HEK293T (cell line): ENCODE measurements around the gene PDE6H.

Experiments used
- CTCF ChIA-PET: fragments of 350-600 bp; formaldehyde crosslinking; extraction: SDS; loops from one replicate; lab custom pipeline; 2021; ENCODE audit warnings: antibody characterized with exemption, inconsistent platforms; lab: Yijun Ruan, JAX
- POLR2A ChIA-PET: fragments of 350-600 bp; formaldehyde crosslinking; extraction: SDS; loops from one replicate; lab custom pipeline; 2020; ENCODE audit warnings: antibody characterized with exemption, inconsistent platforms; lab: Yijun Ruan, JAX
- DNase-seq: peaks from one replicate; pipeline ENCODE4 v3.0.0; 2012; ENCODE audit warnings: mixed read lengths; ENCODE audit errors: extremely low spot score
- ARNT ChIP-seq: fragments of 450-650 bp; IDR thresholded peaks from 2 replicates; pipeline ENCODE4 v1.6.1; 2017; ENCODE audit warnings: mild to moderate bottlenecking
- BHLHE40 ChIP-seq: fragments of 450-650 bp; IDR thresholded peaks from 2 replicates; pipeline ENCODE4 v1.6.1; 2016; ENCODE audit warnings: mild to moderate bottlenecking, moderate library complexity, borderline replicate concordance
- CTBP1 ChIP-seq: fragments of 450-650 bp; IDR thresholded peaks from 2 replicates; pipeline ENCODE4 v1.6.1; 2016; ENCODE audit warnings: borderline replicate concordance
- ELF4 ChIP-seq: fragments of 450-650 bp; IDR thresholded peaks from 2 replicates; pipeline ENCODE4 v1.6.1; 2017; ENCODE audit warnings: antibody characterized with exemption
- FOXA1 ChIP-seq: fragments of 450-650 bp; IDR thresholded peaks from 2 replicates; pipeline ENCODE4 v1.6.1; 2016; ENCODE audit warnings: mild to moderate bottlenecking
- FOXK2 ChIP-seq: fragments of 450-650 bp; IDR thresholded peaks from 2 replicates; pipeline ENCODE4 v1.6.1; 2016; ENCODE audit warnings: mild to moderate bottlenecking
- FOXM1 ChIP-seq: fragments of 450-650 bp; IDR thresholded peaks from 2 replicates; pipeline ENCODE4 v1.6.1; 2017; ENCODE audit warnings: mild to moderate bottlenecking, borderline replicate concordance
- HDGF ChIP-seq: fragments of 450-650 bp; IDR thresholded peaks from 2 replicates; pipeline ENCODE4 v1.6.1; 2017; ENCODE audit warnings: antibody characterized with exemption, borderline replicate concordance
- L3MBTL2 ChIP-seq: fragments of 450-650 bp; conservative IDR thresholded peaks from 2 replicates; pipeline ENCODE4 v1.6.1; 2016; ENCODE audit warnings: mild to moderate bottlenecking
- LEF1 ChIP-seq: fragments of 450-650 bp; IDR thresholded peaks from 2 replicates; pipeline ENCODE4 v1.6.1; 2017; ENCODE audit warnings: mild to moderate bottlenecking, borderline replicate concordance
- NFRKB ChIP-seq: fragments of 450-650 bp; IDR thresholded peaks from 2 replicates; pipeline ENCODE4 v1.6.1; 2016; ENCODE audit warnings: mild to moderate bottlenecking, moderate library complexity
- SP1 ChIP-seq: fragments of 450-650 bp; IDR thresholded peaks from 2 replicates; pipeline ENCODE4 v1.6.1; 2017
- SUZ12 ChIP-seq: fragments of 450-650 bp; IDR thresholded peaks from 2 replicates; pipeline ENCODE4 v1.6.1; 2016; ENCODE audit warnings: mild to moderate bottlenecking
- TARDBP ChIP-seq: fragments of 450-650 bp; IDR thresholded peaks from 2 replicates; pipeline ENCODE4 v1.6.1; 2016
- ZNF384 ChIP-seq: fragments of 450-650 bp; IDR thresholded peaks from 2 replicates; pipeline ENCODE4 v1.6.1; 2016
- TF ChIP-seq, protein P1 (sequence below): fragments of 450-650 bp; IDR thresholded peaks from 2 replicates; pipeline ENCODE4 v1.6.1; 2016

The PDE6H gene

DNA sequence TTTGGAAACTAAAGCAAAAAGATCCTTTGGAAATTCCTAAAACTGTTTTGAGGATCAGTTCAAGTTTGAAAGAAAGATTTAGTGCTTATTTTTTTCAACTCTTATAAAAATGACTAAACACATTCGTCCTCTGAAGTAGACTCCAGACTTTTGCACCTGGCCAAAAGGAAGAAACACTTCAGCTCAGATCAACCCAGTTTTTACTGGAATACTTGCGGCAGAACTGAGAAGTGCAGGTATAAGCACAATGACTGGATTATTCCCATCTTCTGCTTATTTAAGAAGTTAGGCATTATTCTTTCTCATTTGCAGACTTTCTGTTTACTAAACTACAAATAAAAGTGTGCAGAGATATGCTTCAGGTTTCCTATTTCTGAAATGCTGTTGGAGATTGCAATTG is 41.9 kb downstream of the PDE6H start:
- CTCF ChIA-PET: interaction anchor here (0.6 kb wide), 1 partner anchor 514 kb away, joined by 6 read pairs; no protein-coding TSS in a partner anchor
- DNase-seq: no peak

GRCh38 chr12:15015121-15015520 is 42.3 kb downstream of the PDE6H start:
- ChIA-PET POLR2A (no interaction called here), CTCF (no interaction called here)
- TF ChIP-seq L3MBTL2: no peak
- no peak for TF ChIP-seq NFRKB
- TF ChIP-seq SP1: no peak
- no peak for TF ChIP-seq FOXK2
- TF ChIP-seq LEF1: no peak
- no peak for TF ChIP-seq ELF4
- TF ChIP-seq CTBP1: no peak
- TF ChIP-seq, protein P1, sequence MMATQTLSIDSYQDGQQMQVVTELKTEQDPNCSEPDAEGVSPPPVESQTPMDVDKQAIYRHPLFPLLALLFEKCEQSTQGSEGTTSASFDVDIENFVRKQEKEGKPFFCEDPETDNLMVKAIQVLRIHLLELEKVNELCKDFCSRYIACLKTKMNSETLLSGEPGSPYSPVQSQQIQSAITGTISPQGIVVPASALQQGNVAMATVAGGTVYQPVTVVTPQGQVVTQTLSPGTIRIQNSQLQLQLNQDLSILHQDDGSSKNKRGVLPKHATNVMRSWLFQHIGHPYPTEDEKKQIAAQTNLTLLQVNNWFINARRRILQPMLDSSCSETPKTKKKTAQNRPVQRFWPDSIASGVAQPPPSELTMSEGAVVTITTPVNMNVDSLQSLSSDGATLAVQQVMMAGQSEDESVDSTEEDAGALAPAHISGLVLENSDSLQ: no peak
- TF ChIP-seq BHLHE40: no peak
- TF ChIP-seq FOXA1: no peak
- no peak for TF ChIP-seq ARNT
- TF ChIP-seq TARDBP: no peak
- no peak for TF ChIP-seq SUZ12
- no peak for TF ChIP-seq ZNF384
- TF ChIP-seq HDGF: no peak
- no peak for TF ChIP-seq FOXM1
- no peak for DNase-seq

More for the DNA sequence above, 41.9 kb downstream of the PDE6H start:
- POLR2A ChIA-PET: no interaction called here
- no peak for TF ChIP-seq FOXM1
- no peak for TF ChIP-seq TARDBP

DNA sequence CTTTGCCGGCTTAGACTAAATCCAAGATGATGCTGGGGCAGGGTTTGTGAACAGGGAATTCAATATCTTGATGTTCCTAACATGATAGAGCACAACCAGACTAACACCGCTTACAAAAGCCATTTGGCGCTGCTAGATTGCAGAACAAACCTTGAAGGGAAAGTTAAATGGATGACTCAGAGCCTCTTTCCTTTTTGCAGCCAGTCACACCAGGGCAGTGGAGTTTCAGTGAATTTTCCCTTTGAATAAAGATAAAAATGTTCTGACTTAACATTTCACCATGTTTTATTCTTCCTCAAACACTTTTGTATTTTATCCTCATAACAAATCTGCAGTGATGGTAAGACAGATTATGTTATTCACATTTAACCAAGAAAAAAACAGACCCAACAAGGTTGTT is 47.3 kb downstream of the PDE6H start:
- CTCF ChIA-PET: interaction anchor here (0.6 kb wide), 1 partner anchor 1156 kb away, joined by 3 read pairs; no protein-coding TSS in a partner anchor
- TF ChIP-seq ELF4 (no peak), SP1 (no peak), BHLHE40 (no peak), SUZ12 (no peak), ARNT (no peak), TARDBP (no peak), NFRKB (no peak), ZNF384 (no peak), LEF1 (no peak), FOXK2 (no peak), FOXM1 (no peak), FOXA1 (no peak), CTBP1 (no peak), L3MBTL2 (no peak), HDGF (no peak)
- TF ChIP-seq, protein P1: no peak
- POLR2A ChIA-PET: no interaction called here
- DNase-seq: no peak
